ENCODE results near the gene PRRT2. TPM values are rescaled to one million over a fixed set of nuclear protein-coding genes. Genes with fewer than 3 reads are reported as not detected.

PRRT2 gene
- total and polyA plus RNA-seq, 2 donors (not counting 3 experiments of a cell fraction or from before 2014, with no cell fraction given), result 3.3 TPM

- H4K20me1 ChIP-seq (replicated peaks; ENCODE audit: control insufficient read depth, extremely low read depth, insufficient read depth, low read length), result no peaks in the 10 kb centered on the region
- H3K4me2 ChIP-seq (ENCODE audit: insufficient read depth, low read length), result peak overlapping the region; percentile 89
- ChIA-PET CTCF (interaction anchor here (0.6 to 8.2 kb wide), 8 partner anchors 13 to 155 kb away, joined by 3 to 140 read pairs (median 4); no protein-coding TSS in a partner anchor), POLR2A (interaction anchor here (0.6 to 1.0 kb wide), 3 partner anchors 27 to 87 kb away, joined by 3 to 7 read pairs (median 4); no protein-coding TSS in a partner anchor)
- DNase-seq (ENCODE audit: low read depth, low spot score) (no peak), FAIRE-seq (peak; percentile 83)
- peaks cover 55% of the 10 kb centered on the region for H3K4me1 ChIP-seq (ENCODE audit: control insufficient read depth, extremely low read depth, insufficient read depth, low read length)
- peaks cover 0 to 5% of the 10 kb centered on the region in 2 experiments for H3K36me3 ChIP-seq (ENCODE audit: control insufficient read depth in 2 of 2, extremely low read depth in 1 of 2, insufficient read depth in 2 of 2, low read length in 2 of 2)
- TF ChIP-seq MYC (IDR thresholded peaks at IDR 0.05; ENCODE audit: low read depth, low read length), result no peak
- no peak for TF ChIP-seq POLR2AphosphoS5 (IDR thresholded peaks at IDR 0.05; ENCODE audit: insufficient read depth, low read depth, low read length)
- TF ChIP-seq MAX (IDR thresholded peaks at IDR 0.05; ENCODE audit: insufficient read depth, insufficient read length), result no peak
- TF ChIP-seq EZH2 (IDR thresholded peaks at IDR 0.05; ENCODE audit: borderline replicate concordance, low read depth, low read length, severe bottlenecking), result no peak
- TF ChIP-seq CTCF (IDR thresholded peaks at IDR 0.05; ENCODE audit: extremely low read depth in 1 of 2, insufficient read depth in 1 of 2, low read depth in 1 of 2, low read length in 2 of 2), result no peak
- no peaks in the 10 kb centered on the region for H3K9me1 ChIP-seq (replicated peaks; ENCODE audit: control insufficient read depth, extremely low read depth, insufficient read depth, low read length)
- BruUV-seq (replicated peaks), result no TSS peak
- no peaks in the 10 kb centered on the region for H3K27me3 ChIP-seq (ENCODE audit: control insufficient read depth in 2 of 2, insufficient read depth in 2 of 2, low read length in 2 of 2)
- no peak overlapping the region for H2AFZ ChIP-seq (ENCODE audit: low read depth, low read length)
- peak overlapping the region; percentile 63 for H3K9ac ChIP-seq (replicated peaks; ENCODE audit: extremely low read depth, insufficient read depth, low read length)
- no peaks in the 10 kb centered on the region for H3K9me3 ChIP-seq (replicated peaks; ENCODE audit: control insufficient read depth, insufficient read depth, low read length)
- dilution Hi-C loops (cut with MboI; ENCODE audit: extremely low pct_ligation_motif_present, low sequenced_read_pairs) (no loop called here), intact Hi-C loops (cut with micrococcal nuclease) (loop anchor here (2.0 to 10.0 kb wide), 5 partner anchors 28 to 151 kb away; partner anchors contain the start of genes ASPHD1, CDIPT, KCTD13 and TAOK2)
- peak overlapping the region; percentile 29 to 91 (median 60) for H3K4me3 ChIP-seq (replicated peaks in 1 of 3; ENCODE audit: insufficient read depth in 1 of 3, low read depth in 1 of 3, low read length in 3 of 3)
- peaks cover 37% of the 10 kb centered on the region for H3K79me2 ChIP-seq (ENCODE audit: control insufficient read depth, insufficient read depth, low read length)
- peak overlapping the region; percentile 67 for H3K27ac ChIP-seq (ENCODE audit: insufficient read depth, low read depth, low read length)
Observed at GRCh38 chr16:29820730-29821642, 9.0 kb downstream of the PRRT2 start.

Measured in endothelial cell of umbilical vein (primary cell).